ENCODE results near the gene PDE6C.

DNA sequence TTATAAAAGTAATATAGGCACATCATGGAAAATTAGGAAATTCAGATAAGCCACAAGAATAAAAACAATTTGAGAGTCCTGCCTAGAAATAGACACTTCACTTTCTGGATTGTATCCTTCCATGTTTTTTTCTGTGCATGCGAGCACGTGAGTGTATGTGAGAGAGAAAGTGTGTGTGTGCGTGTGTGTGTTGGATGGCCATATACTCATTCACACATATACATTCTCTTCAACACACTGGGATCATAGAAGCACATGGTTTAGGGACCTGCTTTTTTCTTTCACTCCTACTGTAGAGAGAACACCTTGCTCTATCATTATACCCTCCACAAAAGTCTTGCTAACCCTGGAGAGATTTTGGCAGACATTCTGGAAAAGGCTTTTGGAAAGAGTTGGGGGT, 38.4 kb upstream of the PDE6C start:
- TF ChIP-seq CTCF (optimal IDR thresholded peaks at IDR 0.05 in 1 of 3, IDR thresholded peaks at IDR 0.05 in 1 of 3, conservative IDR thresholded peaks at IDR 0.05 in 1 of 3; ENCODE audit: extremely low read depth in 1 of 3, insufficient read depth in 2 of 3, low read length in 3 of 3): no peak
- TF ChIP-seq EZH2 (IDR thresholded peaks at IDR 0.05; ENCODE audit: low read length): no peak
